BE2C (cell line): ENCODE results near the gene HLA-DPA1.
"Not testable (repeated sequence)": the region's sequence is repeated elsewhere in the genome, so short reads cannot be mapped to it uniquely, and the experiment has no call there.

Source experiments
- DNase-seq: peaks from one replicate; pipeline ENCODE4 v3.0.0-alpha.2; 2020
- H3K27me3 ChIP-seq: fragments of 250-450 bp; sonication (Bioruptor Pico); 2 replicates; pipeline ENCODE4 v1.5.1; 2020; ENCODE audit warnings: mild to moderate bottlenecking
- H3K36me3 ChIP-seq: fragments of 250-450 bp; sonication (Bioruptor Pico); 2 replicates; pipeline ENCODE4 v1.5.1; 2020; ENCODE audit warnings: mild to moderate bottlenecking
- H3K4me1 ChIP-seq: fragments of 250-450 bp; sonication (Bioruptor Pico); 2 replicates; pipeline ENCODE4 v1.5.1; 2020
- H3K4me3 ChIP-seq: 2 replicates; pipeline ENCODE4 v1.5.1; 2011; ENCODE audit warnings: low read depth, low read length
- H3K9me3 ChIP-seq: fragments of 250-450 bp; sonication (Bioruptor Pico); 2 replicates; pipeline ENCODE4 v1.5.1; 2020
- TF ChIP-seq, protein P1 (sequence below): IDR thresholded peaks from 2 replicates; pipeline ENCODE4 v1.5.1; 2012; ENCODE audit warnings: mild to moderate bottlenecking, low read depth, low read length

Gene HLA-DPA1

DNA sequence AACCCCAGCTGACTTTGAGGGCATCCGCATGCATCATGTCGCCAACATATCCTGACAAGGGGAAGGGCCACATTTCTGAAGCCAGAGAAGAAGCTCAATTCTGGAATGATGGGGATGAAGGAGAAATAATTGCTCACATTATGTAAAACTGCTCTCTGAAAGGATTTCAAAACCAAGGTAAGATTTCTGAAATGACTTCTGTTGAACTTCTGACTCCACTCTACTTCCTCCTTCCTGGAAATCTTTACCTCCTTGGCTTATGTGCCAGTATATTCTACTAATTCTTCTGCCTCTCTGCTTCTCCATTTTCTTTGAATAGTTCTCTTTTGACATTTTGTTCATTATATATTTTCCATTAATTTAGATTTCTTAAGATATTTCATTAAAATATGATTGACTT, 34.2 kb upstream of the HLA-DPA1 start:
- no peak for DNase-seq
- Histone ChIP-seq H3K4me1 (no peaks in the 10 kb centered on the region), H3K9me3 (no peaks in the 10 kb centered on the region), H3K27me3 (peaks cover 13% of the 10 kb centered on the region), H3K36me3 (no peaks in the 10 kb centered on the region), H3K4me3 (no peak overlapping the region)
- TF ChIP-seq, protein P1, sequence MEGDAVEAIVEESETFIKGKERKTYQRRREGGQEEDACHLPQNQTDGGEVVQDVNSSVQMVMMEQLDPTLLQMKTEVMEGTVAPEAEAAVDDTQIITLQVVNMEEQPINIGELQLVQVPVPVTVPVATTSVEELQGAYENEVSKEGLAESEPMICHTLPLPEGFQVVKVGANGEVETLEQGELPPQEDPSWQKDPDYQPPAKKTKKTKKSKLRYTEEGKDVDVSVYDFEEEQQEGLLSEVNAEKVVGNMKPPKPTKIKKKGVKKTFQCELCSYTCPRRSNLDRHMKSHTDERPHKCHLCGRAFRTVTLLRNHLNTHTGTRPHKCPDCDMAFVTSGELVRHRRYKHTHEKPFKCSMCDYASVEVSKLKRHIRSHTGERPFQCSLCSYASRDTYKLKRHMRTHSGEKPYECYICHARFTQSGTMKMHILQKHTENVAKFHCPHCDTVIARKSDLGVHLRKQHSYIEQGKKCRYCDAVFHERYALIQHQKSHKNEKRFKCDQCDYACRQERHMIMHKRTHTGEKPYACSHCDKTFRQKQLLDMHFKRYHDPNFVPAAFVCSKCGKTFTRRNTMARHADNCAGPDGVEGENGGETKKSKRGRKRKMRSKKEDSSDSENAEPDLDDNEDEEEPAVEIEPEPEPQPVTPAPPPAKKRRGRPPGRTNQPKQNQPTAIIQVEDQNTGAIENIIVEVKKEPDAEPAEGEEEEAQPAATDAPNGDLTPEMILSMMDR = no peak

DNA sequence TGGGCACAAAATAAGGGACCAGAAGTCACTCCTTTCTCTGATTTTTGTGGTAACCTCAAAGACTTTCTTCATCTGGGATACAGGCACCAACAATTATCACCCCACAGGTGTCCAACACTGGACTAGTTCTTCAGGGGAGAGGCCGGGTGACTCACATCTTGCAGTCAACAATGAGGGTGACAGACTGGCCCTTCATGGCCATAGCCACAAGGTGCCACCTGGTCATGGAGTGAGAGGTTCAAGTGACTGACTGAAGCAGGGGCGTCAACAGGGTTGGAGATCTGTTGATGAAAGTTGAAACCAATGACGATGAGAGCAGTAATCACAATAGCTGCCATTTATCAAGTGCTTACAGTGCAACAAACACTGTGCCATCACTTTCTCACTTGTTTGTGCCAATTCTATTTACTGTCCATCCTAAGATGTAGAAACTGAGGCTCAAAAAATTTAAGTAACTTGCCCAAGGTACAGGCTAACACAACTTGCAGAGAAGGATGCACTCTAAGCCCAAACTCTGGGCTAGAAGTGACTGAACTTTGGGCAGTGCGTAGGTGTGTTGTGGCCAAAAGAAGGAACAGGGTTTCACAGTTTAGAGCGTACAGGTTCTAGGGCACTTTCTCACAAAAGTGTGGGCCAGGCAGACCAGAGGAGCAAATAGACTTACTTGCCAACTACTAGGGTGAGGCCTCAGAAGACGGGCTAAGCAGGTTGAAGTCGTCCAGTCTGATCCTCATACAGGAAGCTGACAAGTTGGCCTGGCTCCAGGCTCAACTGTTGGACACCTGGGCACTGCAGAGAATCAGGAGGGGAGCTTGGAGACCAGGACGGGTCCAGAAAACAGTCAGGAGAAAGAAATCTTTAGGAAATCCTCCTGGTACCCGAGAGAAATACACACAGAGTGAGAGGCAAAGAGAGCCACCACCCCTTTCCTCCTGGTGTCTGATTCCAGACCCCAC, 32.7 kb upstream of the HLA-DPA1 start:
- TF ChIP-seq, protein P1 = no peak
- no peak overlapping the region for H3K4me3 ChIP-seq
- no peak for DNase-seq
- no peaks in the 10 kb centered on the region for H3K4me1 ChIP-seq
- no peaks in the 10 kb centered on the region for H3K36me3 ChIP-seq
- no peaks in the 10 kb centered on the region for H3K9me3 ChIP-seq
- peaks cover 18% of the 10 kb centered on the region for H3K27me3 ChIP-seq

DNA sequence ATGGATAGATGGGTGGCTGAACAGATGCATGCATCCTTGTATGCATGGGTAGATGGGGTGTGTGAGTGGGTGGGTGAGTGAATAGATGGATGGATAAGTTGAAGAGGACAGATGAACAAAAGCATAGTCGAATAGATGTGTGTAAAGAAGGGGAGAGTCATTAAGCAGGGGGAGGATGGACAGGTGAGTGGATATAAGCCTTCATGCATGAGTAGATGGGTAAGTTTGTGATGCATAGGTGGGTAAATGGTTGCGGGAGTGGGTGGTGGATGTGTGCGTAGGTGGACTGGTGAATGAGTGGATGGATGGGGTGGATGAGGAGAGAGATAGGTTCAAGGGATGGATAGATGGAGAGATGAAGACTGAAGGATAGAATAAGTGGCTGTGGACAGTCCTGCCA, 31.9 kb upstream of the HLA-DPA1 start:
- no peak for DNase-seq
- Histone ChIP-seq H3K36me3 (no peaks in the 10 kb centered on the region), H3K4me1 (no peaks in the 10 kb centered on the region), H3K9me3 (no peaks in the 10 kb centered on the region), H3K27me3 (peaks cover 18% of the 10 kb centered on the region), H3K4me3 (no peak overlapping the region)
- TF ChIP-seq, protein P1 = no peak

DNA sequence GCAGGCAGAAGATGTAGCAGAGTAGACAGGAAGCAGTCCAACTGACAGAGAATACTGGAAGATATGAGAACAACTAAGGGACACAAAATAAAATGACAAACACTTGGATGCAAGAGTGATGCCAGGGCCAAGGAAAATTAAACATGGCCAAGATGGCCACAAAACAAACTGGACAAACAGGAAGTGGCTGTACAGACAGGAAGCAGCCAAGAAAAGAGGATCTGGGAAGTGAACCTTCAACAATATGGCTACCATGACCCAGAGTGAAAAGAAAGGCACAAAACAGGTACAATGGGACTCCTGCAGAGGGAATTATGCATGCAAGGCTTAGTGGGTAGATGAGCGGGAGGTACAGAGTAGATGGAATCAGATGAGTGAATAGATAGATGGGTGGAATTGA, 31.4 kb upstream of the HLA-DPA1 start:
- H3K36me3 ChIP-seq = no peaks in the 10 kb centered on the region
- H3K4me3 ChIP-seq = no peak overlapping the region
- DNase-seq = no peak
- no peaks in the 10 kb centered on the region for H3K4me1 ChIP-seq
- no peaks in the 10 kb centered on the region for H3K9me3 ChIP-seq
- TF ChIP-seq, protein P1 = no peak
- peaks cover 18% of the 10 kb centered on the region for H3K27me3 ChIP-seq

DNA sequence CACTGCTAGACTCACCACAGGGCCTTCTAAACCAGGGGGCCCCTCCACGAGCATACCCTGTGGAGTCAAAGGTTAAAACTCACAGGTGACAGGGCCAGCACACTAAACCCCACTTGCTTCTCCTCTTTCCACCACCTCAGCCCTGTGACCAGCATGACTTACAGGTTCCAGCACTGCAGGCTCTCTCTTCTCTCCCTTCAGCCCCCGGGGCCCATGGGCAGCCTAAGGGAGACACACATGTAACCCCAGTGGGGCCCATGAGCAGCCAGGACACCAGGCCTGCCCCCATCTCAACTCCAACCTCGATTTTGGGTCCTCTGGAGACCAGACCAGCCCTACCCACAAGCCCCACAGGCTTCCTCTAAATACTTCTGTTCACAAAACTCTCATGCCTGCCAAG, 30.3 kb upstream of the HLA-DPA1 start:
- H3K4me3 ChIP-seq = no peak overlapping the region
- no peaks in the 10 kb centered on the region for H3K36me3 ChIP-seq
- no peak for DNase-seq
- no peaks in the 10 kb centered on the region for H3K9me3 ChIP-seq
- H3K4me1 ChIP-seq = no peaks in the 10 kb centered on the region
- H3K27me3 ChIP-seq = peaks cover 22% of the 10 kb centered on the region
- TF ChIP-seq, protein P1 = no peak

DNA sequence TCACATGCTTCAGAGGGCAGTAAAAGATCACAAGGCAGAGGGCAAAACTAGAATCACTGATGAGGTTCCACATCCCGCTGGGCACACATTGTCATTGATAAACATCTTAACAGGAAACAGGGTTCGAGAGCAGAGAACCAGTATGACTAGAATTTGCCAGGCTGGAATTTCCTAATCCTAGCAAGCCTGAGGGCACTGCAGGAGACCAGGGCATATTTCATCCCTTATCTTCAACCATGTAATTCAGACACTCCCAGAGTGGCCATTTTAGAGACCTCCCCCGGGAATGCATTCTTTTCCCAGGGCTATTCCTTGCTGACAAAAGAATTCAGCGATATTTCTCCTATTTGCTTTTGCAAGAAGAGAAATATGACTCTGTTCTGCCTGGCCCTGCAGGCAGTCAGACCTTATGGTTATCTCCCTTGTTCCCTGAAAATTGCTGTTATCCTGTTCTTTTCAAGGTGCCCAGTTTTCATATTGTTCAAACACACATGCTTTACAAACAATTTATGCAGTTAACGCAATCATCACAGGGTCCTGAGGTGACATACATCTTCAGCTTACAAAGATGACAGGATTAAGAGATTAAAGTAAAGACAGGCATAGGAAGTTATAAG, 27.8 kb upstream of the HLA-DPA1 start:
- not testable (repeated sequence) for H3K4me1 ChIP-seq, H3K36me3 ChIP-seq, DNase-seq, H3K9me3 ChIP-seq, H3K4me3 ChIP-seq
- H3K27me3 ChIP-seq = peaks cover 13% of the 10 kb centered on the region
